HUES6 (cell line): ENCODE measurements around the gene KLRC4.
"Not testable (repeated sequence)": the region's sequence is repeated elsewhere in the genome, so short reads cannot be mapped to it uniquely, and the experiment has no call there.

ENCODE experiments used
- H3K27ac ChIP-seq: 2 replicates; pipeline ENCODE4 v1.7.0; 2013; ENCODE audit warnings: low read depth, mild to moderate bottlenecking, low read length, inconsistent platforms
- H3K27me3 ChIP-seq: 2 replicates; pipeline ENCODE4 v1.6.1; 2013; ENCODE audit warnings: low read length; ENCODE audit not compliant: control insufficient read depth, insufficient read depth
- H3K36me3 ChIP-seq: 2 replicates; pipeline ENCODE4 v1.6.1; 2013; ENCODE audit warnings: low read length; ENCODE audit not compliant: control insufficient read depth, insufficient read depth
- H3K4me1 ChIP-seq: 2 replicates; pipeline ENCODE4 v1.6.1; 2013; ENCODE audit warnings: low read length; ENCODE audit not compliant: control insufficient read depth, insufficient read depth
- H3K4me3 ChIP-seq: 2 replicates; pipeline ENCODE4 v1.5.1; 2013; ENCODE audit warnings: low read depth, low read length
- H3K9ac ChIP-seq: one replicate; pipeline ENCODE4 v1.6.1; 2013; ENCODE audit warnings: mild to moderate bottlenecking, low read length
- H3K9me3 ChIP-seq: 2 replicates; pipeline ENCODE4 v1.6.1; 2013; ENCODE audit warnings: low read depth, low read length; ENCODE audit not compliant: control insufficient read depth, insufficient read depth

The KLRC4 gene

DNA sequence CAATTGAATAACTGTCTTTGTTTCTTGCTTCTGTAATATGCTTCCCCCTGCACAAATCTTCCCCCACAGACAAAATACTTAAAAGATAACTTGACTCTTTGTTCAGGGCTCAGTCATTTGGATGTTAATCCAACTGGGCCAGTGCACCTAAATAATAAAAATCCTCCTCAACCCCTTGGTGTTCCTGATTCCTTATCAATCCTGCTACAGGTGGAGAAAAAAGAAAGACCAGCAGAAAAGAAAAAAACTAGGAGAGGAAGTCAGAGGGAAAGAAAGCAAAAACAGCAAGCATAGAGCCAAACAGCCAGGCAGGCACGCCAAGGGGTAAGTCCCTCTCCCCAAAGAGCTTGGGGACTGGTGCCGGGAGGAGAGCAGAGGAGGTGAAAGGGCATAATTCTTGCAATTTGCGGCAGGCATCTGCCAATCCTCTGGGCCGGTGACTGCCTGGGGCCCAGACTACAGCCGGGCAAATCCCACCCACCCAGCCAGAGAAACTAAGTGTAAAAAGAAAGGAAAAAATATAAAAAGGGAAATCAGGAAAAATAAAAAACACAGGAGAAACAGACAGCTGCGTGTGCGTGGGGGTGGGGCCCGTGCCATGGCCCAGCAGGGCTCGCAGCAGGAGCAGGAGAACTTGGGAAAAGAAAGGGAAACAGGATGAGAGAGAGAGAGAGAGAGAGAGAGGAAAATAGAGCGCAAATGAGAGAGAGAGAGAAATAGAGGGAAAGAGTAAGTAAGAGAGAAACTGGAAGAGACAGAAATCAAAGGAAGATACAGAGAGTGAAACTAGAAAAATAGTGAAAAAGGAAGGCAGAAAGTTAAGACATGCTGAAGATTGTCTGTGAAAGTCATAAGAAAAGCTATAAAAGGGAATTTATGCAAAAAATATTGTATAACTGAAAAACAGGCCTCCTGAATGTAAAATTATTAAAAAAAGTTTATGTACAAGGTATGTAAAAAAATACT, 41.1 kb downstream of the KLRC4 start:
- Histone ChIP-seq H3K4me3 (no peak overlapping the region), H3K9me3 (peaks cover 10% of the 10 kb centered on the region; the same call in 1 of the 2 replicates), H3K27me3 (no peaks in the 10 kb centered on the region), H3K4me1 (peaks cover 40% of the 10 kb centered on the region), H3K36me3 (no peaks in the 10 kb centered on the region), H3K9ac (no peak overlapping the region), H3K27ac (no peak overlapping the region)

DNA sequence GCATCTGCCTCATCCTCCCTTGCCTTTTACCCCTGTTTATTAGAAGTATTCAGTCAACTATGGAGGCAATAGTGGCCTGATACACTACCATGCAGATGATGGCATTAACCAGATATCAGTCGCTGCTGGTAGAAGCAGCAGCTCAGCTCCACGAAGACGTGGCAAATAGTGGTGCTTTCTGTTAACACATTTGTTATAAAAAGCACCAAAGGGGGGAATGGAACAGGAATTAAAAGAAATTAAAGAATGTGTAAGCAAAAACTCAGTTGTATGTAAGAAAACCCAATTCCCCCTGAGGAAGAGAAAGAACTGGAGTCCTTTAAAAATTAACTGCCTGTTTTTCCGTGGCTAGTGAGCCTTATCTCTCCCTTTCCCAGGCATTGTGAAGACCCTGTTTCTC, 41.8 kb downstream of the KLRC4 start:
- not testable (repeated sequence) for H3K27me3 ChIP-seq, H3K9ac ChIP-seq, H3K27ac ChIP-seq, H3K4me3 ChIP-seq, H3K36me3 ChIP-seq
- Histone ChIP-seq H3K9me3 (peaks cover 10% of the 10 kb centered on the region; the same call in 1 of the 2 replicates), H3K4me1 (peaks cover 45% of the 10 kb centered on the region)

DNA sequence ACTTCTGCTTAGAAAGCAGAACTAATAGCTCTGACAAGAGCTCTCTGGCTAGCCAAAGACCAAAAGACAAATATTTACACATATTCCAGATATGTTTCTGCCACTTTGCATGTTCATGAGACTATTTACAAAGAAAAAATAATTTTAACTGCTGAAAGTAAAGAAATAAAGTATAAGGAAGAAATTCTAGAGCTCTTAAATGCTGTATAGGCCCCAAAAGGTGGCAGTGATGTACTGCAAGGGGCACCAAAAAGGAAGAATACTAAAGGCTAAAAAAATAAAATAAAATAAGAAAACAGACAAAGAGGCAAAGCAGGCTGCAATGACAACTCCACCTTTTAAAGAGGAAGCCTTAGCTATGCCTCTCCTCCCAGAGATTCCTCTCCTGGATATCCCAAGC, 42.7 kb downstream of the KLRC4 start:
- H3K9me3 ChIP-seq, result peaks cover 10% of the 10 kb centered on the region; the same call in 1 of the 2 replicates
- no peak overlapping the region for H3K4me3 ChIP-seq
- no peaks in the 10 kb centered on the region for H3K36me3 ChIP-seq
- no peaks in the 10 kb centered on the region for H3K27me3 ChIP-seq
- H3K9ac ChIP-seq, result no peak overlapping the region
- H3K27ac ChIP-seq, result no peak overlapping the region
- H3K4me1 ChIP-seq, result peaks cover 45% of the 10 kb centered on the region

DNA sequence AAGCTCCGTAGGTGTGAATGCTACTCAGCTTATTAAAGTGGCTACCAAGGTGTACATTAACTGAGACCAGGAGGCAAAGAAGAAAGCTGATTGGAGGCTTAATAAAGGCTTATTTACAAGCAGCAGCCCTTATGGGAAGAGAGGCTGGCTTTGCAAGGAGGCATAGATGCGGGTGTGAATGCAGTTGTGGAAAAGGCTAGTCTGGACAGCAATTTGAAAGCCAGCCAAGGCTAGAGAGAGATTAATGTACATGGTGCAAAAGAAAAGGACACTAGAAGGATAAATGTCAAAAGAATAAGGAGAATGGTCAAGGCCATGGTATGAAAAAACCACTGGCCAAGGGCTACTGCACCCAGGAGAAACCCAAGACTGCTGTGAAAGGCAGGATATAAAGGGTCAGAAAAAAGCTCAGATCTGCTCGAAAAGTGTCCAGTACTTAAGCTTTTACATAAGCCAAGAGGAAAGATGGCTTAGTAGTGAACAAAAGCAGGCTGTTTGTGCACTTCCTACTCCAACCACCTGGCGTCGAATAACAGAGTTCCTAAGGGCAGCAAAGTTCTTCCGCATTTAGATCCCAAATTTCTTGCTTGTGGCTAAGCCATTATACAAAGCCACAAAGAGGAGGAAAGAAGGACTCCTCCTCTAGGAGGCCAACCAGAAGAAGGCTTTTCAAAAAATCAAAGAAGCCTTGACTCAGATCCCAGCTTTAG, 43.7 kb downstream of the KLRC4 start:
- H3K4me1 ChIP-seq, result peaks cover 51% of the 10 kb centered on the region
- H3K9ac ChIP-seq, result no peak overlapping the region
- H3K4me3 ChIP-seq, result peak overlapping the region; percentile 58
- peaks cover 10% of the 10 kb centered on the region; the same call in 1 of the 2 replicates for H3K9me3 ChIP-seq
- H3K27me3 ChIP-seq, result no peaks in the 10 kb centered on the region
- no peaks in the 10 kb centered on the region for H3K36me3 ChIP-seq
- H3K27ac ChIP-seq, result no peak overlapping the region

DNA sequence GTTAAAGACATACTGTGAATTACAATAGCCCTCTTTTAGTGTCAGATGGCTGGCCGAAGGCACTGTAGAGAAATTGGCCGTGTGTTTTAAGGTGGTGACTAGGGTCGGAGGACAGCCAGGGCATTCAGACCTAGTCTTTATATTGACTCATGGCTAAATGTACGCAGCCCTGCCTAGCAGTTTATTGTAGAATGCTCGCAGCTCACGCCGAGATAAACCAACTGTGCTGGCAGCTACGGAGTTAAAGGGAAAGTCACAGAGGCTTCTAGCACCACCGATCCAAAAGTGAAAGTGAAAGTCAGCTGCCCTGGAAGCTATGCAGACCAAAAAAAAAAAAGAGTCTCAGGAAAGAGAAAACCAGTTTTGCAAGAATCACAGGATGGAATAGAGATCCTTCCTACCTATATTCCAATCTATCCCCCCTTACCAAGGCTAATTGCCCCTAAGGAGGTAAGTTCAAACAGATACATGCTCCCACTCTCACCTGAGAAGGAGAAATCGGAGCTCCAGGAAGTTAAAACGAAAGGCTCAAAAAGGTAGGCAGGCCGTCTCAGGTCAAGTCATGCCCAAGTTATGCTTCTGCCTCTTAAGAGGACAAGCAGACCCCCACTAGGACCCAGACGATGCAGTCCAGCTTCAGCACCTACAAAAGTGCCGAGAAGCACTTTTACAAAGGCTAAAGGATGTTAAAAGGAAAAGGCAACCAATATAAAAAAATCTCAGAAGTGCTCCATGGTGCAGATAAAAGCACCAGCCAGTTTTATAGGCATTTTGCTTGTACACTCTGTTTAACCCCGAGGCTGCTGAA, 44.5 kb downstream of the KLRC4 start:
- H3K9ac ChIP-seq, result peak overlapping the region; percentile 22
- H3K36me3 ChIP-seq, result no peaks in the 10 kb centered on the region
- peaks cover 53% of the 10 kb centered on the region for H3K4me1 ChIP-seq
- H3K27me3 ChIP-seq, result no peaks in the 10 kb centered on the region
- H3K27ac ChIP-seq, result no peak overlapping the region; the same call in 1 of the 2 replicates
- H3K4me3 ChIP-seq, result peak overlapping the region; percentile 58
- peaks cover 10% of the 10 kb centered on the region; the same call in 1 of the 2 replicates for H3K9me3 ChIP-seq

DNA sequence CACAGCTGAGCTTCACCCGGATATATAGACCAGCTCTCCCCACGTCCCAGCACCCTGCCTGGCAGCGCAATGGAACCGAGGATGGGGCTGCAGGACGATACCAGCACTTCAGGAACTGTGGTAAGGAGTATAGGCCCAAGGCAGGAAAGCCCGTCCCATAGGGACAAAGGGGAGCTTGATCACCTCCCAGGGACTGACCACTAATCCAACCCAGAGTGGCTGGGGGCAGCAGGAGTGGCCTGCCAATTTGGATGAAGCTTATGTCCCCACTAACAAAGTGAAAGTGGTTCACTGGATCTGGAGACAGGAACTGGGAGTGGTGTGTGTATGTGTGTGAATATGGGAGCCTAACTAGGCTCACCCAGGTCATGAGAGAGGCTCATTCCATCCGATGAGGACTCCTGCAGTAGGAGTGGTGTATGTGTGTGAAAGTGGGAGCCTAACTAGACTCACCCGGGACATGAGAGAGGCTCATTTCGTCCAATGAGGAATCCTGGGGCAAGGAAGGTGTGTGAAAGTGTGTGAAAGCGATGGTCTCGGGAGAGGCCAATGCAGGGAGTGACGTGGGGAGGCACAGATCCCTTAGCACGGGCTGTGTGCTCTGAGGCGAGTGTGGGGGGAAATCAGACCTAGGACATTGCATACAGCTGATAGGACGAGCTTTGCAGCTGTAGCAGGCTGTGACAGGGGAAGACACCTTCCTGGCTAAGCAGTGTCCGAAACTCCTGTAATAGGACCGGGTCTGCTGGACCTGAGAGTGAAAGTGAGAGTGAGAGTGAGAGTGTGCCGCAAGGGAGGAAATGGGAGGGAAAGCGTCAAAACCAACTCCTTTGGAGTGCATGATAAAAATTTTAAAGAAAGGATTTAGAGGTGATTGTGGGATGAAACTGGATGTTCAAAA, 45.4 kb downstream of the KLRC4 start:
- Histone ChIP-seq H3K36me3 (no peaks in the 10 kb centered on the region), H3K27ac (no peak overlapping the region), H3K27me3 (no peaks in the 10 kb centered on the region), H3K4me1 (peaks cover 53% of the 10 kb centered on the region), H3K4me3 (peak overlapping the region; percentile 58), H3K9ac (peak overlapping the region; percentile 22), H3K9me3 (peaks cover 10% of the 10 kb centered on the region; the same call in 1 of the 2 replicates)

DNA sequence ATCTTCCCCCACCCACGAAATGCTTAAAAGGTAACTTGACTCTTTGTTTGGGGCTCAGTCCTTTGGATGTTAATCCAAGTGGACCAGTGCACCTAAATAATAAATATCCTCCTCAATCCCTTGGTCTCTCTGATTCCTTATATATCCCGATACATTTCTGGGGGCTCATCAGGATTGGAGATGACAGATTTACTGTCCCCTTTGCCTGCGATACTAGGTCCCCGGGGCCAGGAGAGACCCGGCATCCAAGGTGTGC, 46.0 kb downstream of the KLRC4 start:
- peaks cover 53% of the 10 kb centered on the region for H3K4me1 ChIP-seq
- peaks cover 12% of the 10 kb centered on the region for H3K9me3 ChIP-seq
- H3K27ac ChIP-seq, result no peak overlapping the region
- H3K27me3 ChIP-seq, result no peaks in the 10 kb centered on the region
- H3K9ac ChIP-seq, result peak overlapping the region; percentile 22
- H3K36me3 ChIP-seq, result no peaks in the 10 kb centered on the region
- H3K4me3 ChIP-seq, result peak overlapping the region; percentile 58

DNA sequence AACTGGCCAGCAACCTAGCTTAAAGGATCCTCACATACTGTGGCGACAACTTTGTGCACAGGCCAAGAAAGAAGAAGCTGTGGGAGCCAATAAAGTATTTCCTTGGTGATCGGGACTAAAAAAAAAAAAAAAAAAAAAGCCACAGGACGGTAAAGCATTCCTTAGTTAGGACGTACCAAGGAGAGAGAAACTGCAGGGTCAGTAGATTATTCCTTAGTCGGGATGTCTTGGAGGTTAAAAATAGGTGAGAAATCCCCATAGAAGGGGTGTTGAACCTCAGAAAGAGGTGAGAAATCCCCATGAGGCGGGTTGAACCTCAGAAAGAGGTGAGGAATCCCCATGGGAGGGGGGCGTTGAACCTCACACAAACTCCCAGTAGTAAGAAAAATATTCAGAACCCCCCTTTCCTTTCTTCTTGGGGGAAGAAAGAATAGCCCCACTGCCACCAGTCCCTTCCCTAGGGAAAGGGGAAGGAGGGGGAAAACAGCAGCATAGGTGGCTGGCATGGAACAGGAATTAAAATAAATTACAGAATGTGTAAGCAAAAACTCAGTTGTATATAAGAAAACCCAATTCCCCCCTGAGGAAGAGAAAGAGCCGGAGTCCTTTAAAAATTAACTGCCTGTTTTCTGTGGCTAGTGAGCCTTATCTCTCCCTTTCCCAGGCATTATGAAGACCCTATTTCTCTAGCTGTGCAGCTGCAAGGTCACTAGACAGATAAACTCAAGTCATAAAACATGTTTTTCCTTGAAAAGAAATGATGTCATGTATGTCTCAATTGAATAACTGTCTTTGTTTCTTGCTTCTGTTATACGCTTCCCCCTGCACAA, 46.5 kb downstream of the KLRC4 start:
- Histone ChIP-seq H3K9me3 (peaks cover 11% of the 10 kb centered on the region), H3K36me3 (no peaks in the 10 kb centered on the region), H3K9ac (peak overlapping the region; percentile 25), H3K27me3 (no peaks in the 10 kb centered on the region), H3K4me1 (peaks cover 53% of the 10 kb centered on the region), H3K4me3 (peak overlapping the region; percentile 58; the same call in 1 of the 2 replicates), H3K27ac (peak overlapping the region; percentile 21; the same call in 1 of the 2 replicates)

DNA sequence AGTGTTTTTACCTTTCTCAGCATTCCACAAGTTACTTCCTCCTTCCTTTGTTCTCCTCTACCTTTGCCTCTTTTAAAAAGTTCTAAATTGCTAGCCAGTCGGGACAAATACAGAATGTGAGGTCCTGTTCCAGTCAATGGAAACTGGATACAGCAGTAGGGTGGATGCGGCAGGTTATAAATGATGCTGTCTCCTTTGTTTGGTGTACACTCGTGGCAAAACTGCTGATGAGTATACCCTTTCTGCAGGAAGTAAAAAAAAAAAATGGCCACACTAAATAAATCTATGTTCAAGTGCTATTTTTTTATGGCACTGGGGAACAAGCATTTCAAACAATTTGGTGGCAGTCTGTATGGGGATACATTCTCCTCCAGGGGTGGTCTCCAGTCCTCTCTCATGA, 47.2 kb downstream of the KLRC4 start:
- H3K27ac ChIP-seq, result peak overlapping the region; percentile 21; the same call in 1 of the 2 replicates
- H3K9ac ChIP-seq, result peak overlapping the region; percentile 25
- H3K27me3 ChIP-seq, result no peaks in the 10 kb centered on the region
- 0 out of 2 replicates have a peak overlapping the region, but pooled peaks have one; percentile 12 for H3K4me3 ChIP-seq
- peaks cover 53% of the 10 kb centered on the region for H3K4me1 ChIP-seq
- H3K9me3 ChIP-seq, result peaks cover 12% of the 10 kb centered on the region
- H3K36me3 ChIP-seq, result no peaks in the 10 kb centered on the region
